SK-N-SH treated with all-trans-retinoic acid at 6 μM for 48 hours (cell line): ENCODE results near the gene BMPR2.

Experiments used
- ATAC-seq: fragments of 200-7000 bp; cut with Tn5 transposase; 3 replicates; pipeline ENCODE4 v1.9.1; 2020; ENCODE audit warnings: mild to moderate bottlenecking, moderate library complexity
- ARNTL ChIP-seq: fragments of 450-650 bp; formaldehyde crosslinking; IDR thresholded peaks from 2 replicates; pipeline ENCODE4 v1.5.0; 2020; ENCODE audit warnings: low read depth, mild to moderate bottlenecking, moderate library complexity, borderline replicate concordance
- GLIS3 ChIP-seq: fragments of 250-450 bp; sonication (Bioruptor Pico); IDR thresholded peaks from 2 replicates; pipeline ENCODE4 v1.5.0; 2020; ENCODE audit warnings: mild to moderate bottlenecking, moderate library complexity
- ISL1 ChIP-seq: fragments of 250-450 bp; sonication (Bioruptor Pico); IDR thresholded peaks from 2 replicates; pipeline ENCODE4 v2.1.2; 2022; ENCODE audit warnings: mild to moderate bottlenecking, moderate library complexity
- OSR1 ChIP-seq: fragments of 250-450 bp; sonication (Bioruptor Pico); IDR thresholded peaks from 2 replicates; pipeline ENCODE4 v1.8.0; 2022; ENCODE audit warnings: moderate library complexity, mild to moderate bottlenecking, inconsistent platforms
- RARB ChIP-seq: fragments of 250-450 bp; sonication (Bioruptor Pico); IDR thresholded peaks from 2 replicates; pipeline ENCODE4 v1.8.0; 2021; ENCODE audit warnings: mild to moderate bottlenecking, moderate library complexity
- SNAI2 ChIP-seq: fragments of 250-450 bp; sonication (Bioruptor Pico); IDR thresholded peaks from 2 replicates; pipeline ENCODE4 v1.5.0; 2020; ENCODE audit warnings: mild to moderate bottlenecking, moderate library complexity
- TCF4 ChIP-seq: fragments of 250-450 bp; sonication (Bioruptor Pico); IDR thresholded peaks from 2 replicates; pipeline ENCODE4 v1.8.0; 2021; ENCODE audit warnings: mild to moderate bottlenecking, moderate library complexity, borderline replicate concordance
- ZC3H10 ChIP-seq: fragments of 250-450 bp; sonication (Bioruptor Pico); IDR thresholded peaks from 2 replicates; pipeline ENCODE4 v1.5.1; 2021; ENCODE audit warnings: mild to moderate bottlenecking, moderate library complexity
- ZNF565 ChIP-seq: fragments of 450-650 bp; formaldehyde crosslinking; conservative IDR thresholded peaks from 2 replicates; pipeline ENCODE4 v1.5.0; 2020; ENCODE audit warnings: low read depth, mild to moderate bottlenecking, moderate library complexity
- ZNF70 ChIP-seq: fragments of 450-650 bp; formaldehyde crosslinking; IDR thresholded peaks from 2 replicates; pipeline ENCODE4 v1.5.0; 2020; ENCODE audit warnings: mild to moderate bottlenecking, moderate library complexity
- ZNF8 ChIP-seq: fragments of 450-650 bp; formaldehyde crosslinking; IDR thresholded peaks from 2 replicates; pipeline ENCODE4 v1.5.0; 2020; ENCODE audit warnings: mild to moderate bottlenecking, moderate library complexity
- TF ChIP-seq, protein P1 (sequence below): fragments of 250-450 bp; sonication (Bioruptor Pico); IDR thresholded peaks from 2 replicates; pipeline ENCODE4 v1.5.1; 2021; ENCODE audit warnings: mild to moderate bottlenecking, moderate library complexity
- TF ChIP-seq, protein P2 (sequence below): fragments of 250-450 bp; sonication (Bioruptor Pico); IDR thresholded peaks from 2 replicates; pipeline ENCODE4 v1.5.0; 2020; ENCODE audit warnings: mild to moderate bottlenecking, moderate library complexity
- TF ChIP-seq, protein P3 (sequence below): fragments of 250-450 bp; sonication (Bioruptor Pico); IDR thresholded peaks from 2 replicates; pipeline ENCODE4 v1.5.1; 2020; ENCODE audit warnings: low read depth, mild to moderate bottlenecking, moderate library complexity
- TF ChIP-seq, protein P4 (sequence below): fragments of 250-450 bp; sonication (Bioruptor Pico); IDR thresholded peaks from 2 replicates; pipeline ENCODE4 v1.8.0; 2021; ENCODE audit warnings: low read depth, mild to moderate bottlenecking, moderate library complexity, borderline replicate concordance
- TF ChIP-seq, protein P5 (sequence below): fragments of 250-450 bp; sonication (Bioruptor Pico); IDR thresholded peaks from 2 replicates; pipeline ENCODE4 v1.8.0; 2020; ENCODE audit warnings: mild to moderate bottlenecking, moderate library complexity, borderline replicate concordance

BMPR2 gene

DNA sequence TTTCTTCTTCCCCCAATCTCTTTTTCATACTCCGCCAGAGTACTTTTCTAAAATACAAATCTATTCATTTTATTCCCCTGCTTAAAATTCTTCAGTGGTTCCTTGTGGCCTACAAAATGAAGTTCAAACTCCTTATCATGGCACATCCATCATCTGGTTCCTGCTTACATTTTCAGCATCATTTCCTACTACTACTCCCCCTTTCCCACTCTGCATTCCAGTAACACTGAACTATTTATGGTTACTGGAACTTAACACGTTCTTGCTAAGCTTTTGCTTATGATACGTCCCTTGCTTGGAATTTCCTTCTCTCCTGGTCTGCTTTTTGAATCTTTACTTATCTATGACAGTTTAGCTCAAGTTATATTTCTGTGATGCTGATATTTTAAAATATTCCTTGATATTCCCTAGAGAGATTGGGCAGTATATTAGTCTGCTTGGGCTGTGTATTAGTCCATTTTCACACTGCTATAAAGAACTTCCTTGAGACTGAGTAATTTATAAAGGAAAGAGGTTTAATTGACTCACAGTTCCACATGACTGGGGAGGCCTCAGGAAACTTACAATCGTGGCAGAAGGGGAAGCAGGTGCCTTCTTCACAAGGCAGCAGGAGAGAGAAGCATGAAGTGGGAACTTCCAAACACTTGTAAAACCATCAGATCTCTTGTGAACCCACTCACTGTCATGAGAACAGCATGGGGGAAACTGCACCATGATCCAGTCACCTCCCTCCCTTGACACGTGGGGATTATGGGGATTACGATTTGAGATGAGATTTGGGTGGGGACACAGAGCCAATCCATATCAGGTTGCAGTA lies 53.2 kb downstream of the BMPR2 start:
- TF ChIP-seq ARNTL (CRISPR knock-in tag) (no peak), ZC3H10 (CRISPR knock-in tag) (no peak), ZNF8 (CRISPR knock-in tag) (no peak), RARB (no peak), TCF4 (CRISPR knock-in tag) (no peak), ZNF70 (CRISPR knock-in tag) (no peak), ZNF565 (CRISPR knock-in tag) (no peak), OSR1 (no peak), ISL1 (CRISPR knock-in tag) (no peak), GLIS3 (CRISPR knock-in tag) (no peak), SNAI2 (CRISPR knock-in tag) (no peak)
- TF ChIP-seq, protein P1, sequence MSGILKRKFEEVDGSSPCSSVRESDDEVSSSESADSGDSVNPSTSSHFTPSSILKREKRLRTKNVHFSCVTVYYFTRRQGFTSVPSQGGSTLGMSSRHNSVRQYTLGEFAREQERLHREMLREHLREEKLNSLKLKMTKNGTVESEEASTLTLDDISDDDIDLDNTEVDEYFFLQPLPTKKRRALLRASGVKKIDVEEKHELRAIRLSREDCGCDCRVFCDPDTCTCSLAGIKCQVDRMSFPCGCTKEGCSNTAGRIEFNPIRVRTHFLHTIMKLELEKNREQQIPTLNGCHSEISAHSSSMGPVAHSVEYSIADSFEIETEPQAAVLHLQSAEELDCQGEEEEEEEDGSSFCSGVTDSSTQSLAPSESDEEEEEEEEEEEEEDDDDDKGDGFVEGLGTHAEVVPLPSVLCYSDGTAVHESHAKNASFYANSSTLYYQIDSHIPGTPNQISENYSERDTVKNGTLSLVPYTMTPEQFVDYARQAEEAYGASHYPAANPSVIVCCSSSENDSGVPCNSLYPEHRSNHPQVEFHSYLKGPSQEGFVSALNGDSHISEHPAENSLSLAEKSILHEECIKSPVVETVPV (CRISPR knock-in tag), result no peak
- TF ChIP-seq, protein P2, sequence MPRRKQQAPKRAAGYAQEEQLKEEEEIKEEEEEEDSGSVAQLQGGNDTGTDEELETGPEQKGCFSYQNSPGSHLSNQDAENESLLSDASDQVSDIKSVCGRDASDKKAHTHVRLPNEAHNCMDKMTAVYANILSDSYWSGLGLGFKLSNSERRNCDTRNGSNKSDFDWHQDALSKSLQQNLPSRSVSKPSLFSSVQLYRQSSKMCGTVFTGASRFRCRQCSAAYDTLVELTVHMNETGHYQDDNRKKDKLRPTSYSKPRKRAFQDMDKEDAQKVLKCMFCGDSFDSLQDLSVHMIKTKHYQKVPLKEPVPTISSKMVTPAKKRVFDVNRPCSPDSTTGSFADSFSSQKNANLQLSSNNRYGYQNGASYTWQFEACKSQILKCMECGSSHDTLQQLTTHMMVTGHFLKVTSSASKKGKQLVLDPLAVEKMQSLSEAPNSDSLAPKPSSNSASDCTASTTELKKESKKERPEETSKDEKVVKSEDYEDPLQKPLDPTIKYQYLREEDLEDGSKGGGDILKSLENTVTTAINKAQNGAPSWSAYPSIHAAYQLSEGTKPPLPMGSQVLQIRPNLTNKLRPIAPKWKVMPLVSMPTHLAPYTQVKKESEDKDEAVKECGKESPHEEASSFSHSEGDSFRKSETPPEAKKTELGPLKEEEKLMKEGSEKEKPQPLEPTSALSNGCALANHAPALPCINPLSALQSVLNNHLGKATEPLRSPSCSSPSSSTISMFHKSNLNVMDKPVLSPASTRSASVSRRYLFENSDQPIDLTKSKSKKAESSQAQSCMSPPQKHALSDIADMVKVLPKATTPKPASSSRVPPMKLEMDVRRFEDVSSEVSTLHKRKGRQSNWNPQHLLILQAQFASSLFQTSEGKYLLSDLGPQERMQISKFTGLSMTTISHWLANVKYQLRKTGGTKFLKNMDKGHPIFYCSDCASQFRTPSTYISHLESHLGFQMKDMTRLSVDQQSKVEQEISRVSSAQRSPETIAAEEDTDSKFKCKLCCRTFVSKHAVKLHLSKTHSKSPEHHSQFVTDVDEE (CRISPR knock-in tag), result no peak
- TF ChIP-seq, protein P3, sequence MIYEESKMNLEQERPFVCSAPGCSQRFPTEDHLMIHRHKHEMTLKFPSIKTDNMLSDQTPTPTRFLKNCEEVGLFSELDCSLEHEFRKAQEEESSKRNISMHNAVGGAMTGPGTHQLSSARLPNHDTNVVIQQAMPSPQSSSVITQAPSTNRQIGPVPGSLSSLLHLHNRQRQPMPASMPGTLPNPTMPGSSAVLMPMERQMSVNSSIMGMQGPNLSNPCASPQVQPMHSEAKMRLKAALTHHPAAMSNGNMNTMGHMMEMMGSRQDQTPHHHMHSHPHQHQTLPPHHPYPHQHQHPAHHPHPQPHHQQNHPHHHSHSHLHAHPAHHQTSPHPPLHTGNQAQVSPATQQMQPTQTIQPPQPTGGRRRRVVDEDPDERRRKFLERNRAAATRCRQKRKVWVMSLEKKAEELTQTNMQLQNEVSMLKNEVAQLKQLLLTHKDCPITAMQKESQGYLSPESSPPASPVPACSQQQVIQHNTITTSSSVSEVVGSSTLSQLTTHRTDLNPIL, result no peak
- TF ChIP-seq, protein P4, sequence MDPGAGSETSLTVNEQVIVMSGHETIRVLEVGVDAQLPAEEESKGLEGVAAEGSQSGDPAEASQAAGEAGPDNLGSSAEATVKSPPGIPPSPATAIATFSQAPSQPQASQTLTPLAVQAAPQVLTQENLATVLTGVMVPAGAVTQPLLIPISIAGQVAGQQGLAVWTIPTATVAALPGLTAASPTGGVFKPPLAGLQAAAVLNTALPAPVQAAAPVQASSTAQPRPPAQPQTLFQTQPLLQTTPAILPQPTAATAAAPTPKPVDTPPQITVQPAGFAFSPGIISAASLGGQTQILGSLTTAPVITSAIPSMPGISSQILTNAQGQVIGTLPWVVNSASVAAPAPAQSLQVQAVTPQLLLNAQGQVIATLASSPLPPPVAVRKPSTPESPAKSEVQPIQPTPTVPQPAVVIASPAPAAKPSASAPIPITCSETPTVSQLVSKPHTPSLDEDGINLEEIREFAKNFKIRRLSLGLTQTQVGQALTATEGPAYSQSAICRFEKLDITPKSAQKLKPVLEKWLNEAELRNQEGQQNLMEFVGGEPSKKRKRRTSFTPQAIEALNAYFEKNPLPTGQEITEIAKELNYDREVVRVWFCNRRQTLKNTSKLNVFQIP (CRISPR knock-in tag), result no peak
- TF ChIP-seq, protein P5, sequence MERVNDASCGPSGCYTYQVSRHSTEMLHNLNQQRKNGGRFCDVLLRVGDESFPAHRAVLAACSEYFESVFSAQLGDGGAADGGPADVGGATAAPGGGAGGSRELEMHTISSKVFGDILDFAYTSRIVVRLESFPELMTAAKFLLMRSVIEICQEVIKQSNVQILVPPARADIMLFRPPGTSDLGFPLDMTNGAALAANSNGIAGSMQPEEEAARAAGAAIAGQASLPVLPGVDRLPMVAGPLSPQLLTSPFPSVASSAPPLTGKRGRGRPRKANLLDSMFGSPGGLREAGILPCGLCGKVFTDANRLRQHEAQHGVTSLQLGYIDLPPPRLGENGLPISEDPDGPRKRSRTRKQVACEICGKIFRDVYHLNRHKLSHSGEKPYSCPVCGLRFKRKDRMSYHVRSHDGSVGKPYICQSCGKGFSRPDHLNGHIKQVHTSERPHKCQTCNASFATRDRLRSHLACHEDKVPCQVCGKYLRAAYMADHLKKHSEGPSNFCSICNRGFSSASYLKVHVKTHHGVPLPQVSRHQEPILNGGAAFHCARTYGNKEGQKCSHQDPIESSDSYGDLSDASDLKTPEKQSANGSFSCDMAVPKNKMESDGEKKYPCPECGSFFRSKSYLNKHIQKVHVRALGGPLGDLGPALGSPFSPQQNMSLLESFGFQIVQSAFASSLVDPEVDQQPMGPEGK (CRISPR knock-in tag), result no peak
- TF ChIP-seq, all 23 proteins: peak for 0
- ATAC-seq, result peak; percentile 81

DNA sequence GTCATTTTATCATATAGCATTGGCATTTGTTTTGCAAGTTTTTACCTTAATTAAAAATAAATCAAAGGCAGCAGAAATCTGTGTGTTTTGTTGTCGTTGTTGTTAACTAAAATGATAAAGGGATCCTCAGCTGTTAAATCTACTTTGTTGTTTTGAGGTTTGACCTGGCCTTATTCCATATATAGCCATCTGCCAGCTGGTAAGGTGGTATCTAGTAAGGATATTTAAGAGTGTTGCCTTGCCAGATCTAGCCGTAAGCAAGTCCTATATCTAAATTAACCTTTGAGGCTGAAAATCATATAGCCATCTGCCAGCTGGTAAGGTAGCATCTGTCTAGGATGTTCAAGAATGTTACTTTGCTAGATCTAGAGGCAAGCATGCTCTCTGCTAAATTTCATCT lies 56.6 kb downstream of the BMPR2 start:
- ATAC-seq, result no peak
- TF ChIP-seq, protein P1 (CRISPR knock-in tag), result no peak
- TF ChIP-seq, protein P4 (CRISPR knock-in tag), result no peak
- TF ChIP-seq, protein P2 (CRISPR knock-in tag), result no peak
